ENCODE results near the gene RPP25L.

Gene RPP25L

GRCh38 chr9:34610434-34611206, 1.3 kb downstream of the RPP25L start:
- DNase-seq: no peak

- DNase-seq: no peak
Observed at GRCh38 chr9:34607331-34607730, 4.6 kb downstream of the RPP25L start.

- DNase-seq: no peak
Observed at GRCh38 chr9:34606905-34607304, 5.0 kb downstream of the RPP25L start.

- DNase-seq: no peak
Observed at GRCh38 chr9:34606190-34606589, 5.7 kb downstream of the RPP25L start.

GRCh38 chr9:34603610-34604231, 8.2 kb downstream of the RPP25L start:
- peak; percentile 67 for DNase-seq

- no peak for DNase-seq
Observed at GRCh38 chr9:34601937-34602573, 9.8 kb downstream of the RPP25L start.

- no peak for DNase-seq
Observed at GRCh38 chr9:34600908-34601307, 11.0 kb downstream of the RPP25L start.

GRCh38 chr9:34599546-34599945, 12.4 kb downstream of the RPP25L start:
- no peak for DNase-seq

- DNase-seq: no peak
Observed at GRCh38 chr9:34594177-34594576, 17.7 kb downstream of the RPP25L start.

- no peak for DNase-seq
Observed at GRCh38 chr9:34592895-34593601, 18.8 kb downstream of the RPP25L start.

- no peak for DNase-seq
Observed at GRCh38 chr9:34591917-34592866, 19.7 kb downstream of the RPP25L start.

- DNase-seq: no peak
Observed at GRCh38 chr9:34591248-34591916, 20.5 kb downstream of the RPP25L start.

- DNase-seq: no peak
Observed at GRCh38 chr9:34590381-34591247, 21.3 kb downstream of the RPP25L start.

GRCh38 chr9:34589636-34590380, 22.1 kb downstream of the RPP25L start, which contains the start of gene CNTFR:
Gene CNTFR, minus strand, starts transcription at chr9:34589724. Its CDS starts 20,743 bp downstream, at chr9:34568981.
- DNase-seq: no peak

GRCh38 chr9:34588671-34589635, 22.9 kb downstream of the RPP25L start:
- no peak for DNase-seq

- DNase-seq: no peak
Observed at GRCh38 chr9:34587271-34587670, 24.6 kb downstream of the RPP25L start.

GRCh38 chr9:34585946-34586669, 25.8 kb downstream of the RPP25L start:
- DNase-seq: no peak

- DNase-seq: no peak
Observed at GRCh38 chr9:34584970-34585369, 26.9 kb downstream of the RPP25L start.
